HepG2 (cell line): ENCODE data around the gene NME7.

ENCODE experiments used
- EZH2 ChIP-seq: conservative IDR thresholded peaks from 2 replicates; pipeline ENCODE4 v1.6.1; 2012; ENCODE audit warnings: mild to moderate bottlenecking, low read depth, low read length, moderate library complexity
- FOXM1 ChIP-seq: sonication (generic); formaldehyde crosslinking; IDR thresholded peaks from 2 replicates; pipeline ENCODE4 v1.5.0; 2020; ENCODE audit warnings: missing genetic modification reagents
- HMG20A ChIP-seq: IDR thresholded peaks from 2 replicates; pipeline ENCODE4 v1.6.1; 2016; ENCODE audit warnings: borderline replicate concordance
- MTF1 ChIP-seq: sonication (generic); formaldehyde crosslinking; IDR thresholded peaks from 2 replicates; pipeline ENCODE4 v1.5.0; 2020; ENCODE audit warnings: missing genetic modification reagents
- RARA ChIP-seq: IDR thresholded peaks from 2 replicates; pipeline ENCODE4 v1.6.1; 2016; ENCODE audit warnings: missing genetic modification reagents, missing compliant biosample characterization
- SMAD1 ChIP-seq: sonication (generic); formaldehyde crosslinking; IDR thresholded peaks from 2 replicates; pipeline ENCODE4 v1.4.0; 2020; ENCODE audit warnings: missing genetic modification reagents, low read depth, mild to moderate bottlenecking, borderline replicate concordance
- ZNF547 ChIP-seq: sonication (generic); formaldehyde crosslinking; IDR thresholded peaks from 2 replicates; pipeline ENCODE4 v1.5.1; 2020; ENCODE audit warnings: mild to moderate bottlenecking, missing genetic modification reagents
- TF ChIP-seq, protein P1 (sequence below): sonication (generic); formaldehyde crosslinking; IDR thresholded peaks from 2 replicates; pipeline ENCODE4 v1.5.0; 2020; ENCODE audit warnings: missing genetic modification reagents, mild to moderate bottlenecking, borderline replicate concordance
- TF ChIP-seq, protein P2 (sequence below): sonication (generic); formaldehyde crosslinking; IDR thresholded peaks from 2 replicates; pipeline ENCODE4 v1.5.0; 2020; ENCODE audit warnings: mild to moderate bottlenecking, missing genetic modification reagents, moderate library complexity
- TF ChIP-seq, protein P3 (sequence below): sonication (generic); formaldehyde crosslinking; IDR thresholded peaks from 2 replicates; pipeline ENCODE4 v1.5.0; 2020; ENCODE audit warnings: mild to moderate bottlenecking, missing genetic modification reagents
- TF ChIP-seq, protein P4 (sequence below), 2 experiments: IDR thresholded peaks; 2 replicates each; pipeline ENCODE4 v1.6.1; 2011 to 2012; ENCODE audit warnings: low read length in 2 of 2, borderline replicate concordance in 1 of 2, low read depth in 1 of 2, mild to moderate bottlenecking in 1 of 2, moderate library complexity in 1 of 2

DNA sequence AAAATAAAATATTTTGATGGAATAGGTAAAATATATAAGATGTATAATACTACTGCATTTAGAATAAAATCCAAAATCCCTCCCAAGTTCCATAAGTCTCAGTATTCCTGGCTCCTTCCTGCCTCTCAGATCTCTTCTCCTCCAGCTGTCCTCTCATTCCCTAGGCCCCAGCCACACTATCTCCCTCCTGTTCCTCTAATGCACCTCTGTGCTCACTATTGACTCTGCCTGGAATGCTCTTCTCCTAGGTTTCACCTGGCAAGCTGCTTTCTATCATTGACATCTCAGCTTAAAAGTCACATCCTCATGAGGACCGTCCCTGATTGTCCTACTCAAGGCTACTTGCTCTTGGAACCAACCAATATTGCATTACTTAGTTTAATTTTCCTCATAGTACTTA lies 7.2 kb downstream of the NME7 start:
- TF ChIP-seq SMAD1 (CRISPR knock-in tag) = no peak
- TF ChIP-seq, protein P1, sequence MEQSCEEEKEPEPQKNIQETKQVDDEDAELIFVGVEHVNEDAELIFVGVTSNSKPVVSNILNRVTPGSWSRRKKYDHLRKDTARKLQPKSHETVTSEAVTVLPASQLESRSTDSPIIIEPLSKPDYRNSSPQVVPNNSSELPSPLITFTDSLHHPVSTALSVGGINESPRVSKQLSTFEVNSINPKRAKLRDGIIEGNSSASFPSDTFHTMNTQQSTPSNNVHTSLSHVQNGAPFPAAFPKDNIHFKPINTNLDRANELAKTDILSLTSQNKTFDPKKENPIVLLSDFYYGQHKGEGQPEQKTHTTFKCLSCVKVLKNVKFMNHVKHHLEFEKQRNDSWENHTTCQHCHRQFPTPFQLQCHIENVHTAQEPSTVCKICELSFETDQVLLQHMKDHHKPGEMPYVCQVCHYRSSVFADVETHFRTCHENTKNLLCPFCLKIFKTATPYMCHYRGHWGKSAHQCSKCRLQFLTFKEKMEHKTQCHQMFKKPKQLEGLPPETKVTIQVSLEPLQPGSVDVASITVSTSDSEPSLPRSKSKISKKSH (CRISPR knock-in tag) = no peak
- TF ChIP-seq, protein P2, sequence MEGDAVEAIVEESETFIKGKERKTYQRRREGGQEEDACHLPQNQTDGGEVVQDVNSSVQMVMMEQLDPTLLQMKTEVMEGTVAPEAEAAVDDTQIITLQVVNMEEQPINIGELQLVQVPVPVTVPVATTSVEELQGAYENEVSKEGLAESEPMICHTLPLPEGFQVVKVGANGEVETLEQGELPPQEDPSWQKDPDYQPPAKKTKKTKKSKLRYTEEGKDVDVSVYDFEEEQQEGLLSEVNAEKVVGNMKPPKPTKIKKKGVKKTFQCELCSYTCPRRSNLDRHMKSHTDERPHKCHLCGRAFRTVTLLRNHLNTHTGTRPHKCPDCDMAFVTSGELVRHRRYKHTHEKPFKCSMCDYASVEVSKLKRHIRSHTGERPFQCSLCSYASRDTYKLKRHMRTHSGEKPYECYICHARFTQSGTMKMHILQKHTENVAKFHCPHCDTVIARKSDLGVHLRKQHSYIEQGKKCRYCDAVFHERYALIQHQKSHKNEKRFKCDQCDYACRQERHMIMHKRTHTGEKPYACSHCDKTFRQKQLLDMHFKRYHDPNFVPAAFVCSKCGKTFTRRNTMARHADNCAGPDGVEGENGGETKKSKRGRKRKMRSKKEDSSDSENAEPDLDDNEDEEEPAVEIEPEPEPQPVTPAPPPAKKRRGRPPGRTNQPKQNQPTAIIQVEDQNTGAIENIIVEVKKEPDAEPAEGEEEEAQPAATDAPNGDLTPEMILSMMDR (CRISPR knock-in tag) = no peak
- no peak for TF ChIP-seq RARA (CRISPR knock-in tag)
- no peak for TF ChIP-seq FOXM1 (CRISPR knock-in tag)
- TF ChIP-seq MTF1 (CRISPR knock-in tag) = no peak
- no peak for TF ChIP-seq ZNF547 (CRISPR knock-in tag)
- TF ChIP-seq, protein P3, sequence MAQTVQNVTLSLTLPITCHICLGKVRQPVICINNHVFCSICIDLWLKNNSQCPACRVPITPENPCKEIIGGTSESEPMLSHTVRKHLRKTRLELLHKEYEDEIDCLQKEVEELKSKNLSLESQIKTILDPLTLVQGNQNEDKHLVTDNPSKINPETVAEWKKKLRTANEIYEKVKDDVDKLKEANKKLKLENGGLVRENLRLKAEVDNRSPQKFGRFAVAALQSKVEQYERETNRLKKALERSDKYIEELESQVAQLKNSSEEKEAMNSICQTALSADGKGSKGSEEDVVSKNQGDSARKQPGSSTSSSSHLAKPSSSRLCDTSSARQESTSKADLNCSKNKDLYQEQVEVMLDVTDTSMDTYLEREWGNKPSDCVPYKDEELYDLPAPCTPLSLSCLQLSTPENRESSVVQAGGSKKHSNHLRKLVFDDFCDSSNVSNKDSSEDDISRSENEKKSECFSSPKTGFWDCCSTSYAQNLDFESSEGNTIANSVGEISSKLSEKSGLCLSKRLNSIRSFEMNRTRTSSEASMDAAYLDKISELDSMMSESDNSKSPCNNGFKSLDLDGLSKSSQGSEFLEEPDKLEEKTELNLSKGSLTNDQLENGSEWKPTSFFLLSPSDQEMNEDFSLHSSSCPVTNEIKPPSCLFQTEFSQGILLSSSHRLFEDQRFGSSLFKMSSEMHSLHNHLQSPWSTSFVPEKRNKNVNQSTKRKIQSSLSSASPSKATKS (CRISPR knock-in tag) = no peak
- no peak for TF ChIP-seq HMG20A (CRISPR knock-in tag)
- TF ChIP-seq EZH2 = no peak
- TF ChIP-seq, protein P4, sequence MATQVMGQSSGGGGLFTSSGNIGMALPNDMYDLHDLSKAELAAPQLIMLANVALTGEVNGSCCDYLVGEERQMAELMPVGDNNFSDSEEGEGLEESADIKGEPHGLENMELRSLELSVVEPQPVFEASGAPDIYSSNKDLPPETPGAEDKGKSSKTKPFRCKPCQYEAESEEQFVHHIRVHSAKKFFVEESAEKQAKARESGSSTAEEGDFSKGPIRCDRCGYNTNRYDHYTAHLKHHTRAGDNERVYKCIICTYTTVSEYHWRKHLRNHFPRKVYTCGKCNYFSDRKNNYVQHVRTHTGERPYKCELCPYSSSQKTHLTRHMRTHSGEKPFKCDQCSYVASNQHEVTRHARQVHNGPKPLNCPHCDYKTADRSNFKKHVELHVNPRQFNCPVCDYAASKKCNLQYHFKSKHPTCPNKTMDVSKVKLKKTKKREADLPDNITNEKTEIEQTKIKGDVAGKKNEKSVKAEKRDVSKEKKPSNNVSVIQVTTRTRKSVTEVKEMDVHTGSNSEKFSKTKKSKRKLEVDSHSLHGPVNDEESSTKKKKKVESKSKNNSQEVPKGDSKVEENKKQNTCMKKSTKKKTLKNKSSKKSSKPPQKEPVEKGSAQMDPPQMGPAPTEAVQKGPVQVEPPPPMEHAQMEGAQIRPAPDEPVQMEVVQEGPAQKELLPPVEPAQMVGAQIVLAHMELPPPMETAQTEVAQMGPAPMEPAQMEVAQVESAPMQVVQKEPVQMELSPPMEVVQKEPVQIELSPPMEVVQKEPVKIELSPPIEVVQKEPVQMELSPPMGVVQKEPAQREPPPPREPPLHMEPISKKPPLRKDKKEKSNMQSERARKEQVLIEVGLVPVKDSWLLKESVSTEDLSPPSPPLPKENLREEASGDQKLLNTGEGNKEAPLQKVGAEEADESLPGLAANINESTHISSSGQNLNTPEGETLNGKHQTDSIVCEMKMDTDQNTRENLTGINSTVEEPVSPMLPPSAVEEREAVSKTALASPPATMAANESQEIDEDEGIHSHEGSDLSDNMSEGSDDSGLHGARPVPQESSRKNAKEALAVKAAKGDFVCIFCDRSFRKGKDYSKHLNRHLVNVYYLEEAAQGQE (IDR thresholded peaks at IDR 0.05; ENCODE audit: borderline replicate concordance in 1 of 2, low read depth in 1 of 2, low read length in 2 of 2) = no peak
